ENCODE data around the gene HMG20A. TPM values are rescaled to one million over a fixed set of nuclear protein-coding genes. Genes with fewer than 3 reads are reported as not detected.

HMG20A gene
- total and polyA plus RNA-seq, 9 of the 15 experiments (the other 6 are each of a cell fraction or from before 2014, with no cell fraction given) = 25.0 to 68.1 (median 38.9) TPM

DNA sequence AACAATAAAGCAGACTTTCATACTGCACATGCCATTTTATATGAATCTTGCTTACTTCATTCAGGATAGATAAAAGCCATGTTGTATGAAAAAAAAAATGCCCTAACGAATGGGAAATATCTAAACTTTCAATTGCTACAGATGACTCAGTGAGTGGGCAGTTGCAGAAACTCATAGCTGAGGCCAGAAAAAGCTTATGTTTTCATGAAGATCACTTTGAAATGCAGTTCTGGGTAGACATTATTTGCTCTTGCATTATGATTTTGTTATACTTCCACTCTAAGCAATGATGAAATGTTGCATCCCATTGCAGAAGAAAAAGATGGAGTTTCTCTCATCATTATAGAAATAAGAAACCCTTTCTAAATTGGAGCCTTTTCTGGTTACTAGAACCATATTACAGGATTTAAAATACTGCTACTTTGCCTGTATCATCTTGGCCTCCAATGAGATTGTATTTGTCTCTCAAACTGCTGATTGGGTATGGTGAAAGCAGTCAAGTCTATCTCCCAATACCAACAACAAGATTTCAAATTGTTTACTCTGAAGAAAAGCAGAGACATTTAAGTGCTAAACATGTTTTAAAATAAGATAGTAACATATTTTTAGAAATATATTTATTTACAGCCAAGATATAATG lies 17.8 kb upstream of the HMG20A start:
- ChIA-PET POLR2A (no interaction called here), CTCF (ENCODE audit: low intra/inter-chr PET ratio) (no interaction called here)
- Histone ChIP-seq H4K20me1 (replicated peaks; ENCODE audit: control insufficient read depth, insufficient read depth, low read length) (0 out of 2 replicates have a peak, but pooled peaks cover 3% of the 10 kb centered on the region), H3K9me1 (ENCODE audit: control insufficient read depth, insufficient read depth, low read length) (no peaks in the 10 kb centered on the region), H3K9ac (ENCODE audit: insufficient read depth in 1 of 2, low read depth in 2 of 2, low read length in 2 of 2) (no peak overlapping the region), H3K9me3 (replicated peaks; ENCODE audit: control insufficient read depth, insufficient read depth, low read depth, low read length) (no peaks in the 10 kb centered on the region), H3K27me3 (ENCODE audit: control insufficient read depth in 2 of 2, insufficient read depth in 2 of 2, low read length in 2 of 2) (no peaks in the 10 kb centered on the region), H2AFZ (ENCODE audit: low read depth, low read length) (no peak overlapping the region), H3K36me3 (ENCODE audit: control insufficient read depth, insufficient read depth, low read length) (no peaks in the 10 kb centered on the region), H3K4me1 (replicated peaks in 1 of 2; ENCODE audit: control insufficient read depth in 2 of 2, insufficient read depth in 2 of 2, low read length in 2 of 2) (no peaks in the 10 kb centered on the region; a peak in 2 of 5 replicates), H3K79me2 (ENCODE audit: control insufficient read depth, insufficient read depth, low read length) (peaks cover 53% of the 10 kb centered on the region), H3K27ac (ENCODE audit: extremely low read depth, low read depth, low read length) (no peak overlapping the region), H3K4me3 (no peak overlapping the region), H3K4me2 (ENCODE audit: insufficient read depth, low read length) (no peak overlapping the region)
- TF ChIP-seq NEUROD1 (IDR thresholded peaks at IDR 0.05; ENCODE audit: borderline replicate concordance, low read depth, low read length, partially characterized antibody) = no peak
- TF ChIP-seq GATAD2B (IDR thresholded peaks at IDR 0.05; ENCODE audit: borderline replicate concordance) = no peak
- TF ChIP-seq FUS (optimal IDR thresholded peaks at IDR 0.05; ENCODE audit: low read depth, low read length) = no peak
- no peak for TF ChIP-seq GABPB2 (CRISPR knock-in tag; conservative IDR thresholded peaks at IDR 0.05)
- TF ChIP-seq, protein P1, sequence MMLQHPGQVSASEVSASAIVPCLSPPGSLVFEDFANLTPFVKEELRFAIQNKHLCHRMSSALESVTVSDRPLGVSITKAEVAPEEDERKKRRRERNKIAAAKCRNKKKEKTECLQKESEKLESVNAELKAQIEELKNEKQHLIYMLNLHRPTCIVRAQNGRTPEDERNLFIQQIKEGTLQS (IDR thresholded peaks at IDR 0.05) = peak; percentile 40; the same call in 1 of the 2 replicates
- TF ChIP-seq, protein P1 (CRISPR knock-in tag; conservative IDR thresholded peaks at IDR 0.05) = no peak
- TF ChIP-seq, protein P2, sequence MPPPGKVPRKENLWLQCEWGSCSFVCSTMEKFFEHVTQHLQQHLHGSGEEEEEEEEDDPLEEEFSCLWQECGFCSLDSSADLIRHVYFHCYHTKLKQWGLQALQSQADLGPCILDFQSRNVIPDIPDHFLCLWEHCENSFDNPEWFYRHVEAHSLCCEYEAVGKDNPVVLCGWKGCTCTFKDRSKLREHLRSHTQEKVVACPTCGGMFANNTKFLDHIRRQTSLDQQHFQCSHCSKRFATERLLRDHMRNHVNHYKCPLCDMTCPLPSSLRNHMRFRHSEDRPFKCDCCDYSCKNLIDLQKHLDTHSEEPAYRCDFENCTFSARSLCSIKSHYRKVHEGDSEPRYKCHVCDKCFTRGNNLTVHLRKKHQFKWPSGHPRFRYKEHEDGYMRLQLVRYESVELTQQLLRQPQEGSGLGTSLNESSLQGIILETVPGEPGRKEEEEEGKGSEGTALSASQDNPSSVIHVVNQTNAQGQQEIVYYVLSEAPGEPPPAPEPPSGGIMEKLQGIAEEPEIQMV (tag; conservative IDR thresholded peaks at IDR 0.05; ENCODE audit: low read depth) = no peak
- TF ChIP-seq, protein P3, sequence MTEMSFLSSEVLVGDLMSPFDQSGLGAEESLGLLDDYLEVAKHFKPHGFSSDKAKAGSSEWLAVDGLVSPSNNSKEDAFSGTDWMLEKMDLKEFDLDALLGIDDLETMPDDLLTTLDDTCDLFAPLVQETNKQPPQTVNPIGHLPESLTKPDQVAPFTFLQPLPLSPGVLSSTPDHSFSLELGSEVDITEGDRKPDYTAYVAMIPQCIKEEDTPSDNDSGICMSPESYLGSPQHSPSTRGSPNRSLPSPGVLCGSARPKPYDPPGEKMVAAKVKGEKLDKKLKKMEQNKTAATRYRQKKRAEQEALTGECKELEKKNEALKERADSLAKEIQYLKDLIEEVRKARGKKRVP (CRISPR knock-in tag; IDR thresholded peaks at IDR 0.05) = 0 out of 2 replicates have a peak, but pooled peaks have one; percentile 17
- no peak for TF ChIP-seq JUN (IDR thresholded peaks at IDR 0.05; ENCODE audit: borderline replicate concordance, low read depth, low read length)
- no peak for TF ChIP-seq JUN (CRISPR knock-in tag; IDR thresholded peaks at IDR 0.05; ENCODE audit: borderline replicate concordance)
- TF ChIP-seq EP400 (IDR thresholded peaks at IDR 0.05) = no peak
- no peak for TF ChIP-seq GATAD2A (IDR thresholded peaks at IDR 0.05)
- TF ChIP-seq EGR1 (conservative IDR thresholded peaks at IDR 0.05) = peak; percentile 25; the same call in 1 of the 2 replicates
- TF ChIP-seq ZNF140 (CRISPR knock-in tag; IDR thresholded peaks at IDR 0.05) = no peak
- TF ChIP-seq RBFOX2 (IDR thresholded peaks at IDR 0.05; ENCODE audit: low read depth, low read length) = no peak
- peak; percentile 69; the same call in 1 of the 2 replicates for TF ChIP-seq CEBPG (CRISPR knock-in tag; IDR thresholded peaks at IDR 0.05)
- TF ChIP-seq CEBPG (tag; conservative IDR thresholded peaks at IDR 0.05 in 1 of 2, IDR thresholded peaks at IDR 0.05 in 1 of 2) = peak; percentile 67 to 84; a peak in 3 of 4 replicates
- TF ChIP-seq NUFIP1 (IDR thresholded peaks at IDR 0.05; ENCODE audit: partially characterized antibody) = no peak
- DNase-seq (ENCODE audit: extremely low read depth in 1 of 4, low spot score in 3 of 4) (no peak), FAIRE-seq (no peak), ATAC-seq (no peak)
- 5% methylated on average over 1 of the region's 1 CpG for WGBS (ENCODE audit: insufficient coverage, low coverage, missing lambda C conversion rate)
- in situ Hi-C loops (cut with MboI) (no loop called here), intact Hi-C loops (cut with micrococcal nuclease) (no loop called here)
- no TSS peak for BruUV-seq (replicated peaks)
